GM19239 (cell line): ENCODE measurements around the gene ERVW-1.

Experiments used
- DNase-seq: peaks from one replicate; pipeline ENCODE4 v3.0.0; 2011; ENCODE audit warnings: low spot score; ENCODE audit not compliant: insufficient read length
- FAIRE-seq: peaks from 2 replicates; lab custom pipeline; 2011; peaks lifted over from hg19 to GRCh38; lab: Jason Lieb, UNC

Gene ERVW-1

DNA sequence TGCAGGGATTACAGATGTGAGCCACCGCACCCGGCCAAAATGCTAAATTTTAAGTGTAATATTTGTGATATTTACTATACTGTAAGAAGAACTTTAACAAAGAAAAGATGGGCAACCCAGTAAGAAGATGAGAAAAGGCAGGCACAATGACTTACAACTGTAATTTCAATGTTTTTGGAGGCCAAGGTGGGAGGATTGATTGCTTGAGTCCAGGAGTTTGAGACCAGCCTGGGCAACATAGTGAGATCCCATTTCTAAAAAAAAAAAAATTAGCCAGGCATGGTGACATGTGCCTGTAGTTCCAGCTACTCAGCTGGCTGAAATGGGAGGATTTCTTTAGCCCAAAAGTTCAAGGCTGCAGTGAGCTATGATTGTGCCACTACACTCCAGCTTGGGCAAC, 42.2 kb downstream of the ERVW-1 start:
- FAIRE-seq (no peak), DNase-seq (no peak)

DNA sequence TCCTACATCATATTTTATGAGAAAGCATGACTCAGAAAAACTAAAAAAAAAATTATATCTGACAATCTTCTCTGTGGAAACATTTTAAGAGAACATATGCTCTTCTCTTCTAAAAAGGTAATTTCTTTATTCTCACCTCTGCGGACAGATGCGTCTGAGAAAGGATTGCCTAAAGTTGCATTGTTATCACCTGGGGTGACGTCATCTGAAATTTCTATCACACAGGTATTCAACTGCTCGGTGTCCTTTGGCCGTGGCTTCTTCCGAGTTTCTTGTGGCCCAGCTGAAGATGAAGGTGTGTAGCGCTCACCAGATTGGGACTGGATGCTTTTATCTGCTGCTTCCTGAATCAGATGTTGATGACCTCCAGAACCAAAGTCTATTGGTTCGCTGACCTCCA, 44.7 kb downstream of the ERVW-1 start:
- FAIRE-seq: no peak

DNA sequence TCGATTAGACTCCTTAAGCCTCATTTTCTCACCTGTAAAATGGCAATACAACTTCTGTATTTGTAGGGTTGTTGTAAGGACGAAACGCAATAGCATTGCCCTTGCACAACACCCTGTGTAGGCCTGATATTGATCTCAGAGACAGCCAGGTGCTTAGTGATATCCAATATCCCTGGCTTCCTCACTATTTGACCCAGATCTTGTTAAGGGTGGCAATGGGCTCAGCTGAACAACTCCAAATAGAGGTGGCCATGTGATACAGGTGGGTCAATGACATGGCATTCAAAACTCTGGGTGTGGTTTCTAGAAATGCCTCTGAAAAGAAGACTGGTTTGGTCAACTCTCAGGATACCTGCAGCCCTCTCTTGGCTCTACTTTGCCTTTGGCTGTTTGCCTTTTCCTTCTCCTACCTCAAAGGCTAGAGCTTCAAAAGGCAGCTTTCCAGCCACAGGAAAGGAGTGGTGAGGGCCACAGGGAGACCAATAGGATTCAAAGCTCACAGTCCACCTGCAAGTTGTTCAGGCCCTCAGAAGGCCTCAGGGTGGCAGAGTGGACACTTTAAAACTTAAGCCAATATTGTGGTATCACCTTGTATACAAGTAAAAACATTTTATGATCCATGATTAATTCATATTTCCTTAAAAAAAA, 45.3 kb downstream of the ERVW-1 start:
- DNase-seq: no peak
- no peak for FAIRE-seq

More for the DNA sequence above, 44.7 kb downstream of the ERVW-1 start:
- no peak for DNase-seq

DNA sequence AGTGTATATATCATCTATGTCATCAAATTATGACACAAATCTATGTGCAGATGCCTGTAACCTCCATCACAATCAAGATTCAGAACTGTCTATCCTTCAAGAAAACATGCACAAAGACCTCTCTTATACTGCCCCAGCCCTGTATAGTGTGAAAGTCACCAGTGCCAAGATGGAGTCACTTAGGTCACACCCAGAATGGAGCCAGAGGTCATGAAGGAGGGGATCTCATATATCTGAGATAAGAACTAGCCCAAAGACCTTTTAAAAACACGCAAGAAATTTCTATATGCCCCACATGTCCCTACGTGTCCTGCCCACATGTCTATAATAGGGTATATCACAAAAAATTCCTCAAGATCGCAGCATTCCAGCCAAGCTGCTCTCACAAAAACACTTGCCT, 50.6 kb downstream of the ERVW-1 start:
- no peak for FAIRE-seq
- no peak for DNase-seq

GRCh38 chr7:92425311-92425947, 52.3 kb downstream of the ERVW-1 start:
- FAIRE-seq (no peak), DNase-seq (no peak)

DNA sequence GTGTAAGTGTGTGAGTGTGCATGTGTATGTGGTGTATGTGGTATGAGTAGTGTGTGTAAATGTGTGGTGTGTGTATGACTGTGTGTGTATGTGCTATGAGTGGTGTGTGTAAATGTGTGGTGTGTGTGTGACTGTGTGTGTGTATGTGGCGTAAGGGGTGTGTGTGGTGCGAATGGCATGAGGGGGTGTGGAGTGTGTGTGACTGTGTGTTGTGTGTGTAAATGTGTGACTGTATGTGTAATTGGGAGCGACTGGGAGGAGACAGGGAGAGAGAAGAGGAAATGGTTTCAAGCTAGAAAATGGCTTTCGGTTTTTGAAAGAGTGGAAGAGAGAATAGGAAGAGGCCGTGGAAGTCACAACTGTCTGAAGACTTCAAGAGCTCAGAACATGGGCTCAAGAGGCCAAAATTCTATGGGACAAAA, 54.0 kb downstream of the ERVW-1 start:
- DNase-seq (no peak), FAIRE-seq (no peak)

DNA sequence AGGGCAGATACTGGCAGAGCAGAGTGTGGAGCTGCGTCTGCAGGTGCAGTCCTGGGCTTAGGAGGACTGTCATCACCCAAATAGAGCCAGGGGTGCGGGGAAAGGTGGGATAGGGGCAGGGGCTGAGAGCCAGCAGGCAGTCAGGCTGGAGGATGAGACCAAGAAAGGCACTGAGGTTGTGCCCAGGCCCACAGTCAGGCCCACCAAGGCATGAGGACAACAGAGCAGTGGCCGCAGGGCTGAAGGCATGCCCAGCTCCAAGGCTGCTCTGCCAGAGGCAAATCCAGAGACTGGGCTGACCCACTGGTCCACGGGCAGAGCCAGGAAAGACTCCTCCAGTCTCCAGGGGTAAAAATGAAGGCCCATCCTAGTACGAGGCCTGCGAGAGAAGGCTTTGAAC, 54.8 kb downstream of the ERVW-1 start:
- FAIRE-seq (no peak), DNase-seq (no peak)

GRCh38 chr7:92421676-92422435, 55.9 kb downstream of the ERVW-1 start:
- FAIRE-seq: no peak
- DNase-seq: no peak
